ENCODE measurements around the gene TEX48.

DNA sequence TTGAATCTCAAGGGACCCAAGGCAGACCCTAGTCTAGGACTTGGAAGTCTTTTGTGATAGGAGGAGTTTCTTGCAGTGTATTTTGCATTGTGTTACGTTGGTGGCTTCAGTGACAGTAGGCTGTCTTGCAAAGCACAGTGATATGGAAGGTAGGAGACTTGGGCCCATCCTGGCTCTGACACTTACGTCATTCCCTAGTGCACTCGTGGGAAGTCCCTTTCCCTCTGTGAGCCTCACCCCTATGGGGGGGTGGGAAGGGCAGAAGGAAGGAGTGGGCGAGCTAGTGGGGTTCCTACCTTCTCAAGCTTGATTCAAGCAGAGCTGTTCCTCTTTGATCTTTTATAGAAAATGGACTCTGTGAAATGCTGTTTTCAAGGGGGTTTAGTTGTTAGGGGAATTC is 15.1 kb downstream of the TEX48 start:
- TF ChIP-seq GATA3 (IDR thresholded peaks at IDR 0.05; ENCODE audit: low read depth, low read length) (no peak), GATA2 (IDR thresholded peaks at IDR 0.05; ENCODE audit: low read depth, low read length) (no peak)
